Measurements from ENCODE around the gene DNAH17.
A peak's percentile ranks its signal among the peaks of the same experiment; 100 is the strongest.

Gene DNAH17

GRCh38 chr17:78399028-78399692 lies 178.0 kb downstream of the DNAH17 start (continued):
- TF ChIP-seq ATF2 (tag by site-specific recombination; IDR thresholded peaks at IDR 0.05; ENCODE audit: low read depth): no peak
- TF ChIP-seq OSR2 (tag by site-specific recombination; IDR thresholded peaks at IDR 0.05): no peak
- TF ChIP-seq ZNF660 (tag by site-specific recombination; IDR thresholded peaks at IDR 0.05): no peak
- TF ChIP-seq ZNF140 (tag by site-specific recombination; IDR thresholded peaks at IDR 0.05): no peak
- no peak for TF ChIP-seq ZNF416 (tag by site-specific recombination; IDR thresholded peaks at IDR 0.05)
- TF ChIP-seq ZNF394 (tag by site-specific recombination; IDR thresholded peaks at IDR 0.05; ENCODE audit: borderline replicate concordance): no peak
- no peak for TF ChIP-seq MEIS1 (CRISPR knock-in tag; IDR thresholded peaks at IDR 0.05; ENCODE audit: borderline replicate concordance)
- TF ChIP-seq ZBTB20 (tag by site-specific recombination; IDR thresholded peaks at IDR 0.05): no peak
- no peak for TF ChIP-seq KLF8 (tag by site-specific recombination; IDR thresholded peaks at IDR 0.05)
- TF ChIP-seq OVOL3 (tag by site-specific recombination; IDR thresholded peaks at IDR 0.05): no peak
- no peak for TF ChIP-seq ZNF571 (tag by site-specific recombination; IDR thresholded peaks at IDR 0.05)
- no peak for TF ChIP-seq TRIM28 (IDR thresholded peaks at IDR 0.05; ENCODE audit: borderline replicate concordance, low read length)
- TF ChIP-seq FEZF1 (tag by site-specific recombination; IDR thresholded peaks at IDR 0.05): no peak

DNA sequence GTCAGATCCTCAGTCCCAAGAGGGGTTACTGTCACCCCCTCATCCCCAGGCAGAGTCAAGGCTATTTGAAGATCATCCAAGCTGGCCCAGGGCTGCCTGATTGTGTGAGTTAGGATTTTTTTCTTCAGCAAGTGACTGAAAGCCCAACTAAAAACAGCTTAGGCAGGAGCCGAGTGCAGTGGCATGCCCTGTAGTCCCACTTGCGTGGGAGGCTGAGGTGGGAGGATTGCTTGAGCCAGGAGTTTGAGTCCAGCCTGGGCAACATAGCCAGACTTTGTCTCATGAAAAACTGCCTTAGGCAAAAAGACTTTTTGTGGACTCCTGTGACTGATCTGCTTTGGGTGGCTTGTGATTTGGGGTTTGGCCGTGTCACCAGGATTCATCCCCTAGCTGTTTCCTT lies 178.8 kb downstream of the DNAH17 start:
- POLR2A ChIA-PET: no interaction called here
- TF ChIP-seq, protein P1, sequence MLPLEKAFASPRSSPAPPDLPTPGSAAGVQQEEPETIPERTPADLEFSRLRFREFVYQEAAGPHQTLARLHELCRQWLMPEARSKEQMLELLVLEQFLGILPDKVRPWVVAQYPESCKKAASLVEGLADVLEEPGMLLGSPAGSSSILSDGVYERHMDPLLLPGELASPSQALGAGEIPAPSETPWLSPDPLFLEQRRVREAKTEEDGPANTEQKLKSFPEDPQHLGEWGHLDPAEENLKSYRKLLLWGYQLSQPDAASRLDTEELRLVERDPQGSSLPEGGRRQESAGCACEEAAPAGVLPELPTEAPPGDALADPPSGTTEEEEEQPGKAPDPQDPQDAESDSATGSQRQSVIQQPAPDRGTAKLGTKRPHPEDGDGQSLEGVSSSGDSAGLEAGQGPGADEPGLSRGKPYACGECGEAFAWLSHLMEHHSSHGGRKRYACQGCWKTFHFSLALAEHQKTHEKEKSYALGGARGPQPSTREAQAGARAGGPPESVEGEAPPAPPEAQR (tag by site-specific recombination; IDR thresholded peaks at IDR 0.05): no peak
- TF ChIP-seq ZNF626 (tag by site-specific recombination; IDR thresholded peaks at IDR 0.05) (no peak), ZNF223 (tag by site-specific recombination; IDR thresholded peaks at IDR 0.05) (no peak), ZNF654 (tag by site-specific recombination; IDR thresholded peaks at IDR 0.05; ENCODE audit: low read depth) (no peak), ZFHX2 (tag by site-specific recombination; conservative IDR thresholded peaks at IDR 0.05) (peak; percentile 72), ZNF560 (tag by site-specific recombination; IDR thresholded peaks at IDR 0.05; ENCODE audit: borderline replicate concordance) (no peak), ZBTB8A (tag by site-specific recombination; IDR thresholded peaks at IDR 0.05) (no peak), INSM2 (tag by site-specific recombination; IDR thresholded peaks at IDR 0.05) (no peak), ZNF629 (tag by site-specific recombination; IDR thresholded peaks at IDR 0.05) (no peak), EGR2 (tag by site-specific recombination; IDR thresholded peaks at IDR 0.05; ENCODE audit: low read depth) (peak; percentile 54), ZNF529 (tag by site-specific recombination; IDR thresholded peaks at IDR 0.05; ENCODE audit: insufficient replicate concordance) (no peak), ZNF544 (tag by site-specific recombination; IDR thresholded peaks at IDR 0.05) (no peak), ZSCAN23 (tag by site-specific recombination; IDR thresholded peaks at IDR 0.05) (no peak)
- TF ChIP-seq, protein P2, sequence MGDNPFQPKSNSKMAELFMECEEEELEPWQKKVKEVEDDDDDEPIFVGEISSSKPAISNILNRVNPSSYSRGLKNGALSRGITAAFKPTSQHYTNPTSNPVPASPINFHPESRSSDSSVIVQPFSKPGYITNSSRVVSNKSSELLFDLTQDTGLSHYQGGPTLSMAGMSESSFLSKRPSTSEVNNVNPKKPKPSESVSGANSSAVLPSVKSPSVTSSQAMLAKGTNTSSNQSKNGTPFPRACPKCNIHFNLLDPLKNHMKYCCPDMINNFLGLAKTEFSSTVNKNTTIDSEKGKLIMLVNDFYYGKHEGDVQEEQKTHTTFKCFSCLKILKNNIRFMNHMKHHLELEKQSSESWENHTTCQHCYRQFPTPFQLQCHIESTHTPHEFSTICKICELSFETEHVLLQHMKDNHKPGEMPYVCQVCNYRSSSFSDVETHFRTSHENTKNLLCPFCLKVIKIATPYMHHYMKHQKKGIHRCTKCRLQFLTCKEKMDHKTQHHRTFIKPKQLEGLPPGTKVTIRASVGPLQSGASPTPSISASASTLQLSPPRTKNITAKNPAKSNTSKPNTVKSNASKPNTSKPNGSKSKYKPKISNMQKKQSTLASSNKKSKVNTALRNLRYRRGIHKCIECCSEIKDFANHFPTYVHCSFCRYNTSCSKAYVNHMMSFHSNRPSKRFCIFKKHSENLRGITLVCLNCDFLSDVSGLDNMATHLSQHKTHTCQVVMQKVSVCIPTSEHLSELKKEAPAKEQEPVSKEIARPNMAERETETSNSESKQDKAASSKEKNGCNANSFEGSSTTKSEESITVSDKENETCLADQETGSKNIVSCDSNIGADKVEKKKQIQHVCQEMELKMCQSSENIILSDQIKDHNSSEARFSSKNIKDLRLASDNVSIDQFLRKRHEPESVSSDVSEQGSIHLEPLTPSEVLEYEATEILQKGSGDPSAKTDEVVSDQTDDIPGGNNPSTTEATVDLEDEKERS (tag by site-specific recombination; IDR thresholded peaks at IDR 0.05): no peak
- CTCF ChIA-PET: interaction anchor here (0.7 kb wide), 1 partner anchor 147 kb away, joined by 4 read pairs; no protein-coding TSS in a partner anchor
- H3K4me1 ChIP-seq (ENCODE audit: control insufficient read depth, insufficient read depth, low read length): no peaks in the 10 kb centered on the region
- no peak overlapping the region for H3K4me3 ChIP-seq (ENCODE audit: low read depth, low read length)
- H3K36me3 ChIP-seq (ENCODE audit: control insufficient read depth in 2 of 2, insufficient read depth in 1 of 2, low read length in 2 of 2): peaks cover 35 to 94% of the 10 kb centered on the region in 2 experiments
- no peaks in the 10 kb centered on the region for H3K9me3 ChIP-seq (ENCODE audit: control insufficient read depth, insufficient read depth, low read depth, low read length)
- no peak overlapping the region for H3K27ac ChIP-seq (ENCODE audit: extremely low read depth, low read depth, low read length)

All from HEK293 (cell line).